Epidermal melanocyte (primary cell): ENCODE measurements around the gene TSHZ2.

ENCODE experiments used
- DNase-seq: peaks from one replicate; pipeline ENCODE4 v3.0.0; 2011; ENCODE audit warnings: low spot score; ENCODE audit not compliant: insufficient read length

The TSHZ2 gene

GRCh38 chr20:53055367-53056067, 83.4 kb downstream of the TSHZ2 start:
- no peak for DNase-seq

DNA sequence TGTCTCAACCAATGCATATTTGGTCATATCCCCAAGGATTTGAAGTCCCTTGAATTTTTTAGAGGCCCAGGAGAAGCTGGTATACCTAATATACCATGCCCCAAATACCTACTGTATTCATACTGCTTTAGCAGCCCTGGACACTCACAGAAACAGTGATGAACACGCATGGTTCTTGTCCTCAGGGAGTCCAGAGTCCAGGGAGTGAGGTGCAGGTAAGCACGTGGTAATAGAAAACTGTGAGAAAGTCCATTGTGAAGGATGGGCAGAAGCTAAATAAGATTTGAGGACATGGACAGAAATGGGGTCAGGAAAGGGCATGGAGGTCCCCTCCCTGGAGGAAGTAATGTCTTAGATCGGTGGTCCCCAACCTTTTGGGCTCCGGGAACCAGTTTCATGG, 85.4 kb downstream of the TSHZ2 start:
- DNase-seq: no peak

- DNase-seq: no peak
Observed at GRCh38 chr20:53059848-53060247, 87.7 kb downstream of the TSHZ2 start.

GRCh38 chr20:53061192-53062108, 89.3 kb downstream of the TSHZ2 start:
- DNase-seq: no peak

DNA sequence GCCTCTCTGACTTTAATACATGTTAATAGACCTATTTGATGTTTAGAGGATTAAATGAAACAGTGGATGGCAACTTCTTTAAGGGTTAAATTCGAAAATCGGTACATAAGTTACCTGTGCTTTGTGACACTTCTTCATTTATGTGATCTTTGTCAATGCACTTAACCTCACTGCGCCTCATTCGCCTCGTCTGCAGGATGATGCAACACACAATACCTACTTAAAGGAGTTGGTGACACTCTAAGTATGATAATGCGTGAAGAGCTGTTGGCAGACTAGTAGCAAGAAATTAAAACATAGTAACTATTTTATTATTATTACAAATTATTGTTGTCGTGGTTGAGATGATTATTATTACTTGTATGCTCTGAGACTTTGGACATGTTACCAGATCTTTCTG, 92.8 kb downstream of the TSHZ2 start:
- DNase-seq: no peak

DNA sequence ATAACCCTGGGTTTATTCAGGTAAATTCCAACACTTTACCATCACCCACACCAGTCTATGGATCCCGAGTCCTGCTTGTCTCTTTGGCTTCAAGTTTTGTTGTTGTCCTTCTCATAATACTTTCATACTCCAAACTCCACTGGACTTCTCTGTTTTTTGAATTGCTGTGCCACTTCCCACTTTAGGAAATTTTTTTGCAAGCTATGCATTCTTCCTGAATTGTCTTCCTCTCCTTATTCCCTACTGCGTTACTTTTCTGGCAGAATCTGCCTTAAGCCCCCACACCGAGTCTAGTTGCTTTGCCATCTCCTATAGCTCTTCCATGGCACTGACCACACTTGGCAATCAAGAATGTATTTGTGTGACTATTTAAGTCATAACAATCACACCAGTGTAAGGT, 96.1 kb downstream of the TSHZ2 start:
- no peak for DNase-seq

- no peak for DNase-seq
Observed at GRCh38 chr20:53069132-53069531, 97.0 kb downstream of the TSHZ2 start.

GRCh38 chr20:53070224-53070623, 98.1 kb downstream of the TSHZ2 start:
- no peak for DNase-seq

DNA sequence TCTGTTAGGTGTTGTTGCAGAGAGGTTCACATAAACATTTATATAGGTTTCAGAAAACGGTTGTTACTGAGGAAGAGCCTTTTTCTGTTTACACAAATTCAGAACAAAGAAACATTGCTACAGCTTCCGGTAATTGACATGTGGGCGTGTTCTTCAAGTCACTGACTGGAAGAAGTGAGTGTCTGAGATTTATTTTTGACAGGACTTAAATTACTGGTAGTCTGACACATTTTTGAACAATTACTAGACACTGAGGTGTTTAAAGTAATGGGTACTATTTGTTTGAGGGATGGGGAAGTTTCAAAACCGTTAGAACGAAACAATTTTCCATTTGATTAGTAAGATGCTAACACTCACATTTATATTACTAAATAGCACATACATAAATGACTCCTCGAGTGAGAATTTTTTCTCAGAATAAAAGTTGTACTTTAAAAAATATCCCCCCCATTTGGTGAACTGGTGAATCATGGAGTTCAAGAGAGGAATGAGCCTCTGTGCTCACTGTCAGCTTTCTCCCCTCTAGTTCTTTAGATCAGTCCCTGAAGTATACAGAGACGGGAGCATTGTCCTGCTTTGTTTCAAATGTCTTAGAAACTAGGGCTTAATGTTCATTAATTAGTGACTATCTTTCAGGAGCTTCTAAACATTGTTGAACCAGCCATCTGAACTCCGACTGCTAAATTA, 98.7 kb downstream of the TSHZ2 start:
- no peak for DNase-seq

DNA sequence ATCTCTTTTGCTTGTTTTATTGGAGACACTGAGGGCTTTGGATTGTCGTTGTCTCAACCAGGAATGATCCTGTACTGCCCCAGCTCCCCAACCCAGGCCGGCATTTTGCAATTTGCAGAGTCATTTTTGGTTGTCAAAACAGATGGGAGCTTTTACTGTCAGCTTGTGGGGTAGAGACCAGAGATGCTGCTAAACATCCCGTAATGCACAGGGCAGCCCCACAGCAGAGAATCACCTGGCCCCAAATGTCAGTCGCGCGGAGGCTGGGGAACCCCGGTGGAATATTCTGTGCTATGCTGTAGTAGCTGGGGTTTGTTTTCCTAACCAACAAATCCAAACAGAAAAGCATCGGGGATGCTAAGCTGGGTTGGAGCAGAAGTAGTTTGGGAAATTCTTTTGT, 99.7 kb downstream of the TSHZ2 start:
- no peak for DNase-seq

DNA sequence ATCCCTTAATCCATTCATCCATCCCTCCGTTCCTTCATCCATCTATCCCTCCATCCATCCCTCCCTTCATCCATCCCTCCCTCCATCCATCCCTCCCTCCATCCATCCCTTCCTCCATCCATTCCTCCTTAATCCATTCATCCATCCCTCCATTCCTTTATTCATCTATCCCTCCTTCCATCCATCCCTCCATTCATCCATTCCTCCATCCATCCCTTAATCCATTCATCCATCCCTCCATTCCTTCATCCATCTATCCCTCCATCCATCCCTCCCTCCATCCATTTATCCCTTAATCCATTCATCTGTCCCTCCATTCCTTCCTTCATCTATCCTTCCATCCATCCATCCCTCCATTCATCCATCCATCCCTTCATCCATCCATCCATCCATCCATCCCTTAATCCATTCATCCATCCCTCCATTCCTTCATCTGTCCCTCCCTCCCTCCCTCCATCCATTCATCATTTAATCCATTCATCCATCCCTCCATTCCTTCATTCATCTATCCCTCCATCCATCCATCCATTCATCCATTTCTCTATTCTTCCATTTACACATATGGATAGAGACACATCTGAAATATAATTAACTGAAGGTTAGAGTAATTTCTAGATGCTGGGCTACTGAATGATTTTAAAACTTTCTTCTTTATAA, 100.9 kb downstream of the TSHZ2 start:
- DNase-seq: no peak

- no peak for DNase-seq
Observed at GRCh38 chr20:53073636-53074415, 101.7 kb downstream of the TSHZ2 start.

DNA sequence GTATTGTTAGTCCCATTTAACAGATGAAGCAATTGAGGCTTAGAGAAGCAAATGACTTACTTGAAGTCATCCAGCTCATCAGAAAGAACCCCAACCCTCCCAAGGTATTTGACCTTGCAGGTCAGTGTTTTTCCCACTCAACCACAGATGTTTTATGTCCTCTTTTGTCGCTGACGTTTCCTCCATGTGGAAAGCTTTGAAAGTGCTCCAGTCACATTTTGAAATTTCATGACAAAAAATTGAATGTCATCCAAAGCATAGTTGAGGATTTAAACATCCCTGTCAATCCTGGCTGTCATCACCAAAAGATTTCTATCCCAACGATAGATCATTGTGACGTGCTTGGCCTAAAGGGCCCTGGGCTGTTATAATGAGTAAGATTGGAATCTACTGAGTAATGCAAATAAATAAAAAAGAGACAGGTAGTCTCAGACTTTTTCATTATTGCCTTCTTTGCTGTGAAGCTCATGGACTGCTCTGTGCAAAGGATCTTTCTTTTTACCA, 102.7 kb downstream of the TSHZ2 start:
- DNase-seq: no peak

DNA sequence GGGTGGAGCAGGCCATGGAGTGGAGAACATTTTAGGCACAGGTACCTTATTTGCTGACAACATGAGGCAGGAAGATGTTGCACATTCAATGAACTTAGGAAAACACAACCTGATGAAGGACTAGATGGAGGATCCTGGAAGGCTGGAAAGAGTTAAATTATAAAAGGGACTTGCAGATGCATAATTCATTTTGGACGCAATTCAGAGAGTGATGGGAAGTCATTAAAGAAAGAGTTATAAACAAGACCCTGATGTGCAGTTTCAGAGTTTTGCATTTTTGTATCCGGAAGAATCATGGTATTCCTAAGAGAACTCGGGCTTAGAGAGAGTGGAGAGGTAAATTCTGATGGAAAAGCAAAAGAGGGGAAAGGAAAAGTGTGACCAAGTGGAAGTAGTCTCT, 104.5 kb downstream of the TSHZ2 start:
- no peak for DNase-seq

- no peak for DNase-seq
Observed at GRCh38 chr20:53077373-53078205, 105.4 kb downstream of the TSHZ2 start.

- DNase-seq: no peak
Observed at GRCh38 chr20:53078761-53079160, 106.6 kb downstream of the TSHZ2 start.

DNA sequence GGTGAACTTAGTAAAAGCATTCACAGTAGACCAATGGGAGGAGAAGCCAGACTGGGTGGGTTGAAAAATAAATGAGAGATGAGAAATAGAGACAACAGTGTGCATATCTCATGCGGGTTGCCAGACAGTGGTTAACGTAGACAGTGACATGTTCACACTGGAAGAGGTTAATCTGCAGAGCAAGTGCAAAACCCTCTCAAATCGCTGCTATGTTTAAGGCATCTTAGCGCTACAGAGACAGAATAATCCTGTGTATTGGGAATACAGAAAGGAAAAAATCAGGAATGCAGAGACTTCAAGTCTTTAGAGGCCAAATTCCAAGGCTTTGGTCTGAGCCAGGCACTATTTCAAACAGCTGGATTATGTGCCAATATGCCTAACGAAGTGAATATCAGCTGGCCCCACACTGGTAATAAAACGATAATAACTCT, 107.1 kb downstream of the TSHZ2 start:
- no peak for DNase-seq

DNA sequence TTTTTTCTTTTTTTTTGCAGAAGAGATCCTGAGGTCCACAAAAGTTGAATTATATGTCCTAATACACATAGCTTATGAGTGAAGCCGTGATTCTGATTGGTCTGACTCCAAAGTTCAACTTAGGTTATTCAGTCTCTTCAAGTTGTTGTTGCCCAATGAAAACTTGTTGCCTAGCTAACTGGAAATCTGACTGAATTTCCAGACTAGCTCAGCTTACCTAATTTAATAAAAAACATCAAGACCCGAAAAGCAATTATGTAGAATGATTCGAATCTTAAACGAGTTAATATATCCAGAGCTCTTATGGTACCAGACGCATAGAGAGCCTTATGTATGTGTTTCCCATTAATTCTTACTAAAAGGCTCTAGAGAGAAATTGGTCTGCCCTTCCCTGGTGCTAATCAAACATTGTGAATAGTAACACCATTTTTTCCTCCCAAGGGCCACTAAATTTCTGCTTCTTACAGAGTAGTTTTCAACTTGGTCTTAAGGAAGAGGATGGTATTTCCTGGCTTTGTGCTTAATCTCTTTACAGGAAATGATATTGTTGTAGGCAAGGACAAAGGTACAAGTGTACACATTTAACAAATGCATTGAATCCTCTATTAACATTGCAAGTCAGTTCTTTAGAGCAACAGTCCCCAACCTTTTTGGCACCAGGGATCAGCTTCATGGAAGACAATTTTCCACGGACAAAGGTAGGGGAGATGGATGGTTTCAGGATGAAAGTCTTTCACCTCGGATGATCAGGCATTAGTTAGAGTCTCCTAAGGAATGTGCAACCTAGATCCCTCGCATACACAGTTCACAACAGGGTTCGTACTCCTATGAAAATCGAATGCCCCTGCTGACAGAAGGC, 107.9 kb downstream of the TSHZ2 start:
- DNase-seq: no peak

DNA sequence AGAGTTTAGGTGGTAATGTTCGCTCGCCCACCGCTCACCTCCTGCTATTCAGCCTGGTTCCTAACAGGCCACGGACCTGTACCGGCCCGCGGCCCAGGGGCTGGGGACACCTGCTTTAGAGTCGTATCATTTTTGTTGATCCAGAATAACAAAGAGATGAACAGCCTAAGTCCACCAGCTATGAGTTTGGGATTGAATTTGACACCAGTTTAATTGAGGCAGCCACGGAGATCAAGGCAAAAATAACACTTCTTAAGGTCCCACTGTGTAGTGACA, 108.5 kb downstream of the TSHZ2 start:
- no peak for DNase-seq
